CD4-positive, alpha-beta T cell (primary cell): ENCODE results near the gene TEF. TPM values are rescaled to one million over a fixed set of nuclear protein-coding genes. Genes with fewer than 3 reads are reported as not detected.
"Not testable (repeated sequence)": the region's sequence is repeated elsewhere in the genome, so short reads cannot be mapped to it uniquely, and the experiment has no call there.

Experiments used
- ATAC-seq: fragments of 200-7000 bp; cut with Tn5 transposase; one replicate; pipeline ENCODE4 v1.10.0; 2022; ENCODE audit warnings: mild to moderate bottlenecking; ENCODE audit not compliant: poor library complexity
- CTCF ChIA-PET: fragments of 350-600 bp; sonication (Branson Sonifier 250); formaldehyde crosslinking; loops from one replicate; lab custom pipeline; 2021; ENCODE audit warnings: antibody characterized with exemption, inconsistent platforms; lab: Charles Lee
- POLR2A ChIA-PET: fragments of 350-600 bp; sonication (Branson Sonifier 250); formaldehyde crosslinking; loops from one replicate; lab custom pipeline; 2021; ENCODE audit warnings: antibody characterized with exemption, inconsistent platforms; lab: Charles Lee
- DNase-seq, 14 experiments: peaks; one replicate each; pipeline ENCODE4 v3.0.0-alpha.2; 2013 to 2020; ENCODE audit warnings: mixed read lengths in 2 of 14
- H3K27ac ChIP-seq, 2 donors: one replicate each; pipeline versions ENCODE4 v1.5.1 to v1.7.0; 2013; ENCODE audit warnings: low read length in 2 of 2, low read depth in 1 of 2, mild to moderate bottlenecking in 1 of 2
- H3K27me3 ChIP-seq, 2 experiments: 1 replicate in 1 of 2; 2 replicates in 1 of 2; pipeline versions ENCODE4 v1.6.1 to v1.7.0; 2013; ENCODE audit warnings: low read length in 2 of 2, control low read depth in 1 of 2, mild to moderate bottlenecking in 1 of 2, moderate library complexity in 1 of 2; ENCODE audit not compliant: insufficient read depth in 2 of 2, control insufficient read depth in 1 of 2
- H3K36me3 ChIP-seq: one replicate; pipeline ENCODE4 v1.6.1; 2013; ENCODE audit warnings: low read length, control low read depth; ENCODE audit not compliant: insufficient read depth
- H3K4me1 ChIP-seq: one replicate; pipeline ENCODE4 v1.6.1; 2013; ENCODE audit warnings: low read length, control low read depth; ENCODE audit not compliant: insufficient read depth
- H3K4me3 ChIP-seq: one replicate; pipeline ENCODE4 v1.5.1; 2013; ENCODE audit warnings: mild to moderate bottlenecking, low read length, moderate library complexity
- H3K9me3 ChIP-seq, 2 experiments: 1 replicate in 1 of 2; 2 replicates in 1 of 2; pipeline versions ENCODE4 v1.6.1 to v1.7.0; 2013; ENCODE audit warnings: low read length in 2 of 2, mild to moderate bottlenecking in 2 of 2, control low read depth in 1 of 2, moderate library complexity in 1 of 2; ENCODE audit not compliant: control insufficient read depth in 1 of 2, insufficient read depth in 1 of 2
- H3K27ac Mint-ChIP-seq: one replicate; pipeline ENCODE4 v1.8.0; 2020; ENCODE audit warnings: mixed read lengths
- H3K27me3 Mint-ChIP-seq: one replicate; pipeline ENCODE4 v1.8.0; 2021; ENCODE audit warnings: mixed read lengths
- H3K36me3 Mint-ChIP-seq: one replicate; pipeline ENCODE4 v1.8.0; 2021; ENCODE audit warnings: low read depth, mixed read lengths
- H3K4me1 Mint-ChIP-seq: one replicate; pipeline ENCODE4 v1.8.0; 2021; ENCODE audit warnings: low read depth, mixed read lengths
- H3K4me3 Mint-ChIP-seq: one replicate; pipeline ENCODE4 v1.8.0; 2020; ENCODE audit warnings: mild to moderate bottlenecking, mixed read lengths
- H3K9me3 Mint-ChIP-seq: one replicate; pipeline ENCODE4 v1.8.0; 2020; ENCODE audit warnings: mixed read lengths
- intact Hi-C, 2 experiments: fragments of 100-400 bp; cut with DNase I in 1 of 2; cut with micrococcal nuclease in 1 of 2; formaldehyde crosslinking; loops; one replicate each; pipeline versions ENCODE4 v1.15.1 to v1.9.0; 2023 to 2025; cut with DNase I, micrococcal nuclease
- total RNA-seq, 174 experiments: library from RNA in 2 of 174; stranded (reverse) in 2 of 174; gene quantifications; one replicate each; pipeline ENCODE4 v1.2.3 and lab custom pipeline; 2021 to 2026
- TF ChIP-seq, protein P1 (sequence below): fragments of 200-600 bp; IDR thresholded peaks from one replicate; pipeline ENCODE4 v1.8.0; 2022; ENCODE audit warnings: antibody characterized with exemption, mild to moderate bottlenecking

TEF gene
- total RNA-seq, 2 experiments from 2014 or later = 2.4 to 2.6 TPM

DNA sequence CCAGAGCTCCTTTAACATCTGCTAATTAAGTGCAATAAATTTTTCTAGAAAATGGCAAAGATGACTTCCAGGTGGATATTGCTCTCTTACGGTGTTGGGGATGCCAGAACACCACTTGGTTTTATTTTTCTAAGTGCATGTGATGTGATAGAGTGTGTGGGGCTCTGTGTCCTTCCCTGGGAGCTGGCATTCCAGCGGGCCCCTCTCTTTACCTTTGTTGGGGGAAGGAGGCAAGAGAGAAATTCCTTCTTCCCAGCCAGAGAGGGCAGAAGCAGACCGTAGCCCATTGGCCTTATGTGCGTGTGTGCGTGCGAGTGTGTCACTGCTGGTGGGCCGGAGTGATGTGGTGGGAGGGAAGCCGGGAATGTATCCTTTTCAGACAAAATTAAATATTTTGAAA lies 17.2 kb downstream of the TEF start:
- H3K4me3 Mint-ChIP-seq = no peak overlapping the region
- no peaks in the 10 kb centered on the region for H3K27me3 ChIP-seq
- H3K4me1 ChIP-seq = peaks cover 4% of the 10 kb centered on the region
- H3K27me3 Mint-ChIP-seq = no peaks in the 10 kb centered on the region
- peaks cover 39% of the 10 kb centered on the region for H3K36me3 ChIP-seq
- ChIA-PET CTCF (no interaction called here), POLR2A (no interaction called here)
- no peak overlapping the region for H3K27ac Mint-ChIP-seq
- H3K4me1 Mint-ChIP-seq = peaks cover 5% of the 10 kb centered on the region
- DNase-seq = no peak
- no peaks in the 10 kb centered on the region for H3K9me3 ChIP-seq
- peaks cover 36% of the 10 kb centered on the region for H3K36me3 Mint-ChIP-seq
- no peaks in the 10 kb centered on the region for H3K9me3 Mint-ChIP-seq
- TF ChIP-seq, protein P1, sequence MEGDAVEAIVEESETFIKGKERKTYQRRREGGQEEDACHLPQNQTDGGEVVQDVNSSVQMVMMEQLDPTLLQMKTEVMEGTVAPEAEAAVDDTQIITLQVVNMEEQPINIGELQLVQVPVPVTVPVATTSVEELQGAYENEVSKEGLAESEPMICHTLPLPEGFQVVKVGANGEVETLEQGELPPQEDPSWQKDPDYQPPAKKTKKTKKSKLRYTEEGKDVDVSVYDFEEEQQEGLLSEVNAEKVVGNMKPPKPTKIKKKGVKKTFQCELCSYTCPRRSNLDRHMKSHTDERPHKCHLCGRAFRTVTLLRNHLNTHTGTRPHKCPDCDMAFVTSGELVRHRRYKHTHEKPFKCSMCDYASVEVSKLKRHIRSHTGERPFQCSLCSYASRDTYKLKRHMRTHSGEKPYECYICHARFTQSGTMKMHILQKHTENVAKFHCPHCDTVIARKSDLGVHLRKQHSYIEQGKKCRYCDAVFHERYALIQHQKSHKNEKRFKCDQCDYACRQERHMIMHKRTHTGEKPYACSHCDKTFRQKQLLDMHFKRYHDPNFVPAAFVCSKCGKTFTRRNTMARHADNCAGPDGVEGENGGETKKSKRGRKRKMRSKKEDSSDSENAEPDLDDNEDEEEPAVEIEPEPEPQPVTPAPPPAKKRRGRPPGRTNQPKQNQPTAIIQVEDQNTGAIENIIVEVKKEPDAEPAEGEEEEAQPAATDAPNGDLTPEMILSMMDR = no peak
- H3K27ac ChIP-seq = no peak overlapping the region
- intact Hi-C loops = no loop called here
- ATAC-seq = no peak
- H3K4me3 ChIP-seq = no peak overlapping the region

DNA sequence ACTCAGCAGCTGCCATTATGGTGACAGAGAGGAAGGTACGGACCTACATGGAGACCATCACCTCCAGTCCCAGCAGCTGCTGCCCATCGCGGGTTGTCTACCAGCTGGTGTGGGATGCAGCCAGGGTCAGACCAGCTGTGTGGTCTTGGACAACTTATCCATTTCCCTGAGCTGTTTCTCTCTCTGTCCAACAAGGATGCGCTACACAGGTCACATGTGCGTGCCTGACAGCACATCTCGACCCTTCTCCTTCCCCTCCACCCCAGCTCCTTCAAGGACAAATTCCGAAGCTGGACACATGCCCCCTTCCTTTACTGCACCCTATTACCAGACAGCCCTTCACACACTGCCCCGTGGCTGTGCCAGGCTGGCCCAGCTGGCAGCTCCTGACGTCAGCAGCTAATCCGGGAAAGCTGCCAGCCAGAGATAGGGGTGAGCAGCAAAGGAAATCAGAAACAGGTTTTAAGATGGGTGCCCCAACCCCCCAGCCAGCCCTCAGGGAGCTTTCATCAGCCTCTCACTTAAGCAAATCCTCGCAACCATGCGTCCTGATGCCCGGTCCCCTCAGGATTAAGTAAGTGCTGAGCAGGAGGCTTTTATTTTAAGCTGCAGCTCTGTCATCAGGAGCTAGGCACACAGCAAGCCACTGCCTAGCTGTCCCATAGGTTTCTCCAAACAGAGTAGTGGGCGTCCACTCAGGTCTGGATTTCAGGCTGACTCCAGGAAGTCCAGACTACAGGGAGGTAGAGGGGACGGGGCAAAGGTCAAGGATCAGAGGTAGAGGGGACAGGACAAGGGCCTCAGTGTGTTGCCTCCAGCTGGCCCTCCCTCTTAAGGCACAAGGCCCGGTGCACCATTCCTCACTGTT lies 20.3 kb downstream of the TEF start:
- H3K4me1 Mint-ChIP-seq = peaks cover 6% of the 10 kb centered on the region
- Histone ChIP-seq H3K27me3 (no peaks in the 10 kb centered on the region), H3K9me3 (no peaks in the 10 kb centered on the region), H3K36me3 (peaks cover 12% of the 10 kb centered on the region), H3K27ac (no peak overlapping the region), H3K4me1 (peaks cover 11% of the 10 kb centered on the region), H3K4me3 (no peak overlapping the region)
- TF ChIP-seq, protein P1 = no peak
- H3K9me3 Mint-ChIP-seq = no peaks in the 10 kb centered on the region
- no peak overlapping the region for H3K27ac Mint-ChIP-seq
- intact Hi-C loops = loop anchor here in 1 of 2 experiments (2.0 kb wide), 1 partner anchor 195 kb away; no protein-coding TSS in a partner anchor
- no peaks in the 10 kb centered on the region for H3K27me3 Mint-ChIP-seq
- no peak for ATAC-seq
- POLR2A ChIA-PET = interaction anchor here (0.8 to 2.1 kb wide), 3 partner anchors 21 to 47 kb away, joined by 3 to 18 read pairs (median 9); partner anchors contain the start of genes TEF and TOB2
- no peak overlapping the region for H3K4me3 Mint-ChIP-seq
- CTCF ChIA-PET = interaction anchor here (4.4 kb wide), 1 partner anchor 126 kb away, joined by 54 read pairs; no protein-coding TSS in a partner anchor
- no peak for DNase-seq
- peaks cover 13% of the 10 kb centered on the region for H3K36me3 Mint-ChIP-seq

- not testable (repeated sequence) for H3K36me3 ChIP-seq, H3K4me3 Mint-ChIP-seq, H3K9me3 Mint-ChIP-seq, H3K9me3 ChIP-seq, H3K4me1 Mint-ChIP-seq, H3K27me3 ChIP-seq, ATAC-seq, DNase-seq, H3K4me3 ChIP-seq, H3K27ac Mint-ChIP-seq, H3K27me3 Mint-ChIP-seq, H3K27ac ChIP-seq, H3K36me3 Mint-ChIP-seq
- CTCF ChIA-PET = interaction anchor here (1.5 to 4.4 kb wide), 3 partner anchors 20 to 130 kb away, joined by 6 to 54 read pairs (median 8); partner anchors contain the start of gene TEF
- POLR2A ChIA-PET = interaction anchor here (1.9 to 2.1 kb wide), 3 partner anchors 22 to 66 kb away, joined by 9 to 18 read pairs (median 13); partner anchors contain the start of genes ACO2, PHF5A, TEF and TOB2
- intact Hi-C loops = loop anchor here (1.0 to 2.0 kb wide), 4 partner anchors 114 to 194 kb away; no protein-coding TSS in a partner anchor
- H3K4me1 ChIP-seq = peaks cover 11% of the 10 kb centered on the region
Measured at GRCh38 chr22:41402851-41403250, 21.1 kb downstream of the TEF start.
